Activated T-cell treated with anti-CD3 and anti-CD28 coated beads for 1 hour (primary cell): ENCODE measurements around the gene NMUR1.
A peak's percentile ranks its signal among the peaks of the same experiment; 100 is the strongest.
"Not testable (repeated sequence)": the region's sequence is repeated elsewhere in the genome, so short reads cannot be mapped to it uniquely, and the experiment has no call there.

ENCODE experiments used
- DNase-seq: peaks from one replicate; pipeline ENCODE4 v3.0.0-alpha.2; 2020; ENCODE audit warnings: low read depth

The NMUR1 gene

GRCh38 chr2:231530099-231531011, at the start of gene NMUR1:
NMUR1 (minus strand) TSS chr2:231530445; CDS start chr2:231530361, 84 bp downstream.
- peak; percentile 64 for DNase-seq

GRCh38 chr2:231579560-231579959, 49.3 kb upstream of the NMUR1 start:
- no peak for DNase-seq

- DNase-seq: not testable (repeated sequence)
Observed at GRCh38 chr2:231578655-231579054, 48.4 kb upstream of the NMUR1 start.

- DNase-seq: no peak
Observed at GRCh38 chr2:231576465-231576864, 46.2 kb upstream of the NMUR1 start.

- DNase-seq: no peak
Observed at GRCh38 chr2:231575612-231576256, 45.5 kb upstream of the NMUR1 start.

GRCh38 chr2:231573698-231574421, 43.6 kb upstream of the NMUR1 start:
- no peak for DNase-seq

- DNase-seq: no peak
Observed at GRCh38 chr2:231573096-231573495, 42.9 kb upstream of the NMUR1 start.

- DNase-seq: no peak
Observed at GRCh38 chr2:231571661-231572191, 41.5 kb upstream of the NMUR1 start.

GRCh38 chr2:231570915-231571314, 40.7 kb upstream of the NMUR1 start:
- DNase-seq: not testable (repeated sequence)

- no peak for DNase-seq
Observed at GRCh38 chr2:231568785-231569435, 38.7 kb upstream of the NMUR1 start.

- DNase-seq: no peak
Observed at GRCh38 chr2:231568098-231568784, 38.0 kb upstream of the NMUR1 start.

- DNase-seq: no peak
Observed at GRCh38 chr2:231567159-231567558, 36.9 kb upstream of the NMUR1 start.

GRCh38 chr2:231565887-231566594, 35.8 kb upstream of the NMUR1 start:
- DNase-seq: no peak

GRCh38 chr2:231563378-231563961, 33.2 kb upstream of the NMUR1 start:
- no peak for DNase-seq

GRCh38 chr2:231557571-231558217, 27.4 kb upstream of the NMUR1 start:
- DNase-seq: peak; percentile 25

GRCh38 chr2:231556981-231557380, 26.7 kb upstream of the NMUR1 start:
- DNase-seq: no peak

GRCh38 chr2:231556496-231556895, 26.3 kb upstream of the NMUR1 start:
- not testable (repeated sequence) for DNase-seq

- no peak for DNase-seq
Observed at GRCh38 chr2:231554748-231555545, 24.7 kb upstream of the NMUR1 start.

GRCh38 chr2:231554327-231554726, 24.1 kb upstream of the NMUR1 start:
- DNase-seq: no peak
